HFFc6 (cell line): ENCODE measurements around the gene ATXN7L1. TPM values are rescaled to one million over a fixed set of nuclear protein-coding genes. Genes with fewer than 3 reads are reported as not detected.
A peak's percentile ranks its signal among the peaks of the same experiment; 100 is the strongest.

Source experiments
- DNase-seq: peaks from one replicate; pipeline ENCODE4 v3.0.0-alpha.2; 2018
- H3K27ac Mint-ChIP-seq: 2 replicates; pipeline ENCODE4 v1.8.0; 2020; ENCODE audit warnings: mild to moderate bottlenecking, mixed read lengths
- H3K27me3 Mint-ChIP-seq: 2 replicates; pipeline ENCODE4 v1.8.0; 2021; ENCODE audit warnings: mild to moderate bottlenecking, moderate library complexity, mixed read lengths; ENCODE audit not compliant: insufficient read depth
- H3K36me3 Mint-ChIP-seq: 2 replicates; pipeline ENCODE4 v1.8.0; 2021; ENCODE audit warnings: low read depth, mixed read lengths
- H3K4me1 Mint-ChIP-seq: 2 replicates; pipeline ENCODE4 v1.8.0; 2020; ENCODE audit warnings: low read depth, mixed read lengths
- H3K4me3 Mint-ChIP-seq: 2 replicates; pipeline ENCODE4 v1.8.0; 2020; ENCODE audit warnings: mild to moderate bottlenecking, moderate library complexity, mixed read lengths
- H3K9me3 Mint-ChIP-seq: 2 replicates; pipeline ENCODE4 v1.8.0; 2020; ENCODE audit warnings: mild to moderate bottlenecking, mixed read lengths
- total RNA-seq, 6 experiments: library from RNA; stranded (reverse); fragmentation: NEBNext Ultra II Directional; extraction: Animal tissue kit (Norgen Biotek cat#: 25700); gene quantifications; 2 replicates in 1 of 6; 3 replicates in 5 of 6; pipeline ENCODE4 v1.2.3, GENCODE V29; 2021
- TF ChIP-seq, protein P1 (sequence below): fragments of 200-600 bp; sonication (generic); IDR thresholded peaks from 2 replicates; pipeline ENCODE4 v1.5.0; 2021; ENCODE audit warnings: antibody characterized with exemption, mild to moderate bottlenecking

Gene ATXN7L1
- total RNA-seq, 6 experiments from 2014 or later, result 8.4 to 11.4 (median 9.8) TPM

DNA sequence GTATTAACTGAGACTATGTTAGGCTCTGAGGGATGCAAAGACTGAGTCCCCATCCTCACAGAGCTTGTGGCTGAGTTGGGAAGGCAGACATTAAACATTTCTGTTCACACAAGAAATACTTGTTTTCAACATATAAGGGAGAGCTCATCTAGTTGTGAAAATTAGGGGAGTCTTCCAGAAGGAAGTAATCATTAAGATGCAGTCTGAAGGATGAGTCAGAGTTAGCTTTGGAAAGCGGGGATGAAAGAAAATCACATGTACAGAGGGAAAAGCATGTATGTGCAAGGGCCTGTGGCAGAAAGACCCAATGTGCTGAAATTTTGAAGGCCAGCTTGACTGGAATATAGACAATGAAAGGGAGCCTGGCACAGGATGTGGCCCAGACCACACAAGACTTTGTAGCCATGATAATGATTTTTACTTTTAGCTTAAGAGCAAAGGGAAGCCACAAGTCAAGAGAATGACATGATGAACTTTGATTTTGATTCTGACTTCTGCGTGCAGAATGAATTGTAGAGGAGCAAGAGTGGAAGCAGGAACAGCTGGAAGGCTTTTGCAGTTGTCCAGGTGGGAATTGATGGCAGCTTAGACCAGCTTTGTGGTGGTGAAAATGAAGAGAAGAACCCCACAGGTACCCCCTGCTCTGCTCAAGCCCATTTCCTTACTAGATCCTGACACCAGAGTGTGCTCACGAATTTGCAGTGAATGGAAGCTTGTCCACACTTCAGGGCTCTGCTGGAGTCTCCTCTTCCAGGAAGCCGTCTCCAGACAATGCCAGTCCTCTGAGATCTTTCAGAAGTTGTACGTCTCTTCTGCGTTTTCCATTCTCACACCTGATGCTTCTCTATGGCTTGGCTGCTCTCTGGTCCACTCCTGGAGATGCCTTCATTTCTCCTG is 115.6 kb downstream of the ATXN7L1 start:
- DNase-seq, result peak; percentile 25
- TF ChIP-seq, protein P1, sequence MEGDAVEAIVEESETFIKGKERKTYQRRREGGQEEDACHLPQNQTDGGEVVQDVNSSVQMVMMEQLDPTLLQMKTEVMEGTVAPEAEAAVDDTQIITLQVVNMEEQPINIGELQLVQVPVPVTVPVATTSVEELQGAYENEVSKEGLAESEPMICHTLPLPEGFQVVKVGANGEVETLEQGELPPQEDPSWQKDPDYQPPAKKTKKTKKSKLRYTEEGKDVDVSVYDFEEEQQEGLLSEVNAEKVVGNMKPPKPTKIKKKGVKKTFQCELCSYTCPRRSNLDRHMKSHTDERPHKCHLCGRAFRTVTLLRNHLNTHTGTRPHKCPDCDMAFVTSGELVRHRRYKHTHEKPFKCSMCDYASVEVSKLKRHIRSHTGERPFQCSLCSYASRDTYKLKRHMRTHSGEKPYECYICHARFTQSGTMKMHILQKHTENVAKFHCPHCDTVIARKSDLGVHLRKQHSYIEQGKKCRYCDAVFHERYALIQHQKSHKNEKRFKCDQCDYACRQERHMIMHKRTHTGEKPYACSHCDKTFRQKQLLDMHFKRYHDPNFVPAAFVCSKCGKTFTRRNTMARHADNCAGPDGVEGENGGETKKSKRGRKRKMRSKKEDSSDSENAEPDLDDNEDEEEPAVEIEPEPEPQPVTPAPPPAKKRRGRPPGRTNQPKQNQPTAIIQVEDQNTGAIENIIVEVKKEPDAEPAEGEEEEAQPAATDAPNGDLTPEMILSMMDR, result peak; percentile 63
- H3K36me3 Mint-ChIP-seq, result no peaks in the 10 kb centered on the region
- H3K27ac Mint-ChIP-seq, result peak overlapping the region; percentile 53
- peaks cover 45% of the 10 kb centered on the region for H3K4me1 Mint-ChIP-seq
- H3K9me3 Mint-ChIP-seq, result no peaks in the 10 kb centered on the region
- no peaks in the 10 kb centered on the region; the same call in 1 of the 2 replicates for H3K27me3 Mint-ChIP-seq
- H3K4me3 Mint-ChIP-seq, result no peak overlapping the region

- Mint-ChIP-seq H3K27me3 (no peaks in the 10 kb centered on the region; the same call in 1 of the 2 replicates), H3K4me3 (no peak overlapping the region), H3K9me3 (no peaks in the 10 kb centered on the region), H3K27ac (peak overlapping the region; percentile 53), H3K36me3 (no peaks in the 10 kb centered on the region), H3K4me1 (peaks cover 36% of the 10 kb centered on the region)
- TF ChIP-seq, protein P1, result peak; percentile 91
- peak; percentile 69 for DNase-seq
Observed at GRCh38 chr7:105759670-105760550, 116.5 kb downstream of the ATXN7L1 start.

GRCh38 chr7:105756367-105756766 is 120.0 kb downstream of the ATXN7L1 start:
- DNase-seq, result no peak
- no peak overlapping the region for H3K27ac Mint-ChIP-seq
- peaks cover 26% of the 10 kb centered on the region for H3K4me1 Mint-ChIP-seq
- TF ChIP-seq, protein P1, result no peak
- H3K27me3 Mint-ChIP-seq, result no peaks in the 10 kb centered on the region
- H3K9me3 Mint-ChIP-seq, result no peaks in the 10 kb centered on the region
- H3K36me3 Mint-ChIP-seq, result no peaks in the 10 kb centered on the region
- no peak overlapping the region for H3K4me3 Mint-ChIP-seq

- TF ChIP-seq, protein P1, result no peak
- Mint-ChIP-seq H3K27ac (no peak overlapping the region), H3K4me1 (no peaks in the 10 kb centered on the region), H3K27me3 (no peaks in the 10 kb centered on the region), H3K4me3 (no peak overlapping the region), H3K36me3 (peaks cover 5% of the 10 kb centered on the region; the same call in 1 of the 2 replicates), H3K9me3 (no peaks in the 10 kb centered on the region)
- no peak for DNase-seq
Observed at GRCh38 chr7:105752671-105753275, 123.6 kb downstream of the ATXN7L1 start.

- Mint-ChIP-seq H3K36me3 (peaks cover 5% of the 10 kb centered on the region; the same call in 1 of the 2 replicates), H3K9me3 (no peaks in the 10 kb centered on the region)
Observed at GRCh38 chr7:105751054-105751453, 125.3 kb downstream of the ATXN7L1 start.

More at GRCh38 chr7:105751054-105751453, 125.3 kb downstream of the ATXN7L1 start:
- Mint-ChIP-seq H3K27me3 (no peaks in the 10 kb centered on the region), H3K4me1 (no peaks in the 10 kb centered on the region), H3K27ac (no peak overlapping the region), H3K4me3 (no peak overlapping the region)
- TF ChIP-seq, protein P1, result no peak
- no peak for DNase-seq
